LNCAP (cell line): ENCODE data around the gene TTLL8.
A peak's percentile ranks its signal among the peaks of the same experiment; 100 is the strongest.

Experiments
- TF ChIP-seq, protein P1 (sequence below): fragments of 450-650 bp; IDR thresholded peaks from 2 replicates; pipeline ENCODE4 v1.5.1; 2017; ENCODE audit warnings: mild to moderate bottlenecking

The TTLL8 gene

DNA sequence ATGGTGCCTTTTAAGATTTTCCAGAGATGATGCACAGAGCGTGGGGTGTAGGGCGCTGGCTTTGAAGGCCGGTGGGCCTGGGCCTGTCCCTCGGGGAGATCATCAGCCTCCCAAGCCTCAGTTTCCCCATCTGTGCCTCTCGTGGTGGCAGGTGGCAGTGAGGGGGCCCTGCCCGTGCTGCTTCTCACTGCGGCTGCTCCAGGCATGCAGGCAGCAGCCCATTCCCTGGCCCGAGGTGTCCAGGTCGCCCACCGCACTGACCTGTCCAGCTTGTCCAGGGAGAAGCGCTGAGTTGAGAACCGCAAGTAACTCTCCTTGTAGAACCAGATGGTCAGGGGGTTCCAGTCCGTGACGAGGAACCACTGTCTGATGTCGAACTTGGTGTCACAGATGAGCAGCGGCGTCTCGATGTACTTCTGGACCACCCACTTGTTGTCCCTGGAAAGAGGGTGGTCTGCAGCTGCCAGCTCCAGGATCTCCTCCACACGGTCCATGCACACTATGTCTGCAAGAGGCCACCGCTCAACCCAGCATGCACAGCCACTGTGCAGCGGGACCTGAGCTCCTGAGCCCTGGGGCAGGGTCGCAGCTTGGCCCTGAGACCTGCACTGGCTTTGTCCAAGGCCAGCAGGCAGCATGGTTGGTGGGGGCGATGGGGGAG lies 25.0 kb downstream of the TTLL8 start:
- TF ChIP-seq, protein P1, sequence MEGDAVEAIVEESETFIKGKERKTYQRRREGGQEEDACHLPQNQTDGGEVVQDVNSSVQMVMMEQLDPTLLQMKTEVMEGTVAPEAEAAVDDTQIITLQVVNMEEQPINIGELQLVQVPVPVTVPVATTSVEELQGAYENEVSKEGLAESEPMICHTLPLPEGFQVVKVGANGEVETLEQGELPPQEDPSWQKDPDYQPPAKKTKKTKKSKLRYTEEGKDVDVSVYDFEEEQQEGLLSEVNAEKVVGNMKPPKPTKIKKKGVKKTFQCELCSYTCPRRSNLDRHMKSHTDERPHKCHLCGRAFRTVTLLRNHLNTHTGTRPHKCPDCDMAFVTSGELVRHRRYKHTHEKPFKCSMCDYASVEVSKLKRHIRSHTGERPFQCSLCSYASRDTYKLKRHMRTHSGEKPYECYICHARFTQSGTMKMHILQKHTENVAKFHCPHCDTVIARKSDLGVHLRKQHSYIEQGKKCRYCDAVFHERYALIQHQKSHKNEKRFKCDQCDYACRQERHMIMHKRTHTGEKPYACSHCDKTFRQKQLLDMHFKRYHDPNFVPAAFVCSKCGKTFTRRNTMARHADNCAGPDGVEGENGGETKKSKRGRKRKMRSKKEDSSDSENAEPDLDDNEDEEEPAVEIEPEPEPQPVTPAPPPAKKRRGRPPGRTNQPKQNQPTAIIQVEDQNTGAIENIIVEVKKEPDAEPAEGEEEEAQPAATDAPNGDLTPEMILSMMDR, result no peak

DNA sequence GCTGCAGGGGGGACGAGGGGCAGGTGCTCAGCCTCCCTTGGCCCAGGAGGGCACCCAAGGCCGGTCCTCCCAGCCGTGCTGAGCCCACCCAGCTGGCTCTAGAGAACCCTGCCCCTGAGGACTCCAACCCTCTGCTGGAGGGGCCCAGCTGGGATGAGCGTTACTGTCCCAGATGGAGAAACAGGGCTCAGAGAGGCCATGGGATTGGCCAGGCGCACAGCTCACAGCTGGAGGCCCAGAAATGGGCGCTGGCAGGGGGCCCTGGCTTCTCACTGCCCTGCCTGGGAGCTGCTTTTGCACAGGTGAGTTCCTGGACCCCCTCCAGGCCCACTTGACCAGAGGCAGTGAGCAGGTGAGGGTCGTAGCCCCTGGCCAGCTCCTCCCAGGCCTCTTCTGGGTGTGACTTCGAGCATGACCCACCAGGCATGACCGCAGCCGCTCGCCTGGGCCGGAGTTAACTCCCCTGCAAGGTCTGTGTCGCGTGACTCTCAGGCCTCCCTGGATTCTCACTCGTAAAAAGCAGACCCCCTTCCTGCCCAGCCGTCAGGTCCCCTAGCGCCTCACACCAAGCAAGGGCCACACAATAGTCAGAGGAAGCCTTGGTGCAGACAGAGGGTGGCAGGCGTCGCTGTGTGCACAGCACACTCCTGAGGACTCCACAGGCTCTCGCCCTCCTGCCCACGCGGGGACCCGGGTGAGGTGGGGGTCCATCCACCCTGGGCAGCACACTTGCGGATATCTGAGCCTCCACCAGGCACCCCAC lies 25.8 kb downstream of the TTLL8 start:
- TF ChIP-seq, protein P1, result no peak

DNA sequence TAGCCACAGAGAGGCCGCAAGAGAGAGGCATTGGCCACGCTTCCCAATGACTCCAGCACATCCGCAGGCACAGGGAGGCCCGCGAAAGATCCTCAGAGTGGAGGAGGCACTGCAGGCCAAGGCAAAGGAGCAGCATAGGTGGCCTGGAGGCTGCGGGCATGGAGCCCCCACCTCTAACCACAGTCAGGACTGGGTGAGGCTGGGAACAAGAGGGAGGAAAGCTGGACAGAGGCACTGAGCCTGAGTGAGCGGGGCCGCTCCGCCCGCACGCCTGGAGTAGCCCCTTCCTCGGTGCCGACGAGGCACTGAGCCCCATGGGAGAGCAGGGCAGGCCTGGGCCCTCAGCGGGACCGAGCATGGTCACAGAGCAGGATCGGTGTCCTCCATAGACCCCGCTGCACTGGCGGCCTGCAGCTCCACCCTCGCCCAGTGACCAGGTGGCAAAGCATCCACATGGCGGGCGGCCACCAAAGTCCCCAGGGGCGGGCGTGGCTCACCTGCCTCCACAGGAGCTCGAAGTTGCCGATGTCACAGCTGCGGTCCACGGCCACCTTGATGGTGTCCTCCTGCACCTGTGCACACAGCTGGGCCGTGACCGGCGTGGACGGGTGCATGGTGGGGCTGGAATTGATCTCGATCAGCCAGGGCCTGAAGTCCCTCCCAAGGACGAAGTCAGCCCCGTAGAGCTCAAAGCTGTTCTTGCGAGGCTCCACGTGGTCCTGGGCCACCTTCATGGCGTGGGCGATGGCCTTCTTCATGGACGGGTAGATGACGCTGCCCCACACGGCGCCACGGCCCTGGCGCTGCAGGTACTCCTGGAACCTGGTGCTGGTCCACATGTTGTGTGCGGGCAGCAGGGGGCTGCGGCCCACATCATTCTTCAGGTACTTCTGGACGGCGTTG lies 26.7 kb downstream of the TTLL8 start:
- TF ChIP-seq, protein P1, result no peak

DNA sequence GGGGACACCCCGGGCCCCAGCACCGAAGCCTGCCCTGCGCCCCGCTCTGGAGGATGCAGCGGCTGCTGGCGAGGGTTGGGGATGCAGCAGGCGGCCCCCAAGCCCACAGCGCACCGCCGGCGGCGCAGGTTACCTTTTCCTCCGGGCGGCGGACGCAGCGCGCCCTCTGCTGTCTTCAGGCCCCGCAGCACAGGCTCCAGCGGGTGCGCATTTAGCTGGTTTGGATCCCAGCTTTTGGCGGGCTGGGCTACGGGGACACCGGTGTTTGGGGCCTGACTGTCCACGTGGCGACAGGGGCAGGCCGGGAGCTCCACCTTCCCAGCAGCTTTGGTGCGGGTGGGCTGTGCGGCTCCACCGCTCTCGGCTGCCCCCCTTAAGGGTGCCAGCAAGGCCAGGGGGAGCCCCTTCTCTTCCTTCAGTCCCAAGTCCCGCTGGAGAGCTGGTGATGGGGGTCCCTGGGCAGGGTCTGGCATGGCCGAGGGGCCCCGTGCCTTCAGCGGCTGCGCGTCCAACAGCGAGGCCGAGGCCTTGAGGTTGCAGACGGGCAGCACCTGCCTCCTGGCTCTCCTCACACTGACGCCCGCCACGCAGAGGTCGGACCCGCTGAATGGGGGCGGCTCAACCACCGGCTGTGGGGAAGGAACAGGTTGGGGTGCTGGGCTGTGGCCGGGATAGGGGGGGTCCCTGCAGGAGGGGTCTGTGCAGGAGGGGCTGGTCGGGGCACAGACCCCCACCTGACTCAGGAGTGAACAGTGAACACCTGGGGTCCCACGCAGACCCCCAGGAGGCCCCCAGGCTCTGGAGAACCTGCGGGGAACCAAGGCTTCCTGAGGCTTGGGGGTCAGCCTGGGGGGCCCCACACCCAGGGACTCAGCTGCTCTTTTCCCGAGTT lies 27.6 kb downstream of the TTLL8 start:
- TF ChIP-seq, protein P1, result peak; percentile 95

DNA sequence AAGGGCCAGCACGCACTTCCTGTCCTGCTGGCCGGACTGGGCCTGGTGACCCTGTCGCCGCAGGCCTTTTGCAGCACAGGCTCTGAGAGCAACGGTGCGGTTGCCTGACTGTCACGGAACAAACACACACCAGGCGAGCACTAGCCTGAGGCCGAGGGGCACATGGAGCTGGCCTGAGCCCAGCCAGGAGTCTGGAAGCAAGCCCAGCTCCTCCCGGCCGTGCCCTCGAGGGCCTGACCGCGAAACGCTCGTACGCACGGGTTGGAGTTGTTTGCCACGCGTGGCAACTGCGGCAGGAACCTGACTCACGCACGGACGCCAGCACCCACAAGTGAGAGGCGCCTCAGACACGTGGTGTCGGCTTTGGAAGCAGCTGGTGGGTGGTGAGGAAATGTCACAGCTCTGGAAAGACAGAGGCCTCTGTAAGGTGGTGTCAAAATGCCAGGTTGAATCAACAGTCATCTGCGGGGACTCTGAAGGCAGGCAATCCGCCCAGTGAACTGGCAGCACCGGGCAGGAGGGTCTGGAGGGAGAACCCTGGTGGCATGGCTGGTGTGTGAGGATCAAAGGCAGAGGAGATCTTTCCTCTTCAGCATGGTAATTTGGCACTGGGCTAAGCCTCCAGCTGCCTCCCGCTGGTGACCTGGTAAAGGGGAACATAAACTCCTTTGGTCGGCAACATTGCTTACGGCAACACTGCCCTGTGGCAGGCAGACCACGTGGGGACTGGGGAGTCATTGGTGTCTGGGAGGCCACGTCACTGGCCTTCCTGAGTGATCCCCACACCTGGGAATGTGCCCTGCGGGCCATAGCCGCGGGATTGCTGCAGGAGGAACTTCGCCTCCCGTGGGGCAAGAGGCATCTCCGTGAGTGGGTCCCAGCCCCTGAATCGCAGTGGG lies 30.2 kb downstream of the TTLL8 start:
- TF ChIP-seq, protein P1, result no peak

DNA sequence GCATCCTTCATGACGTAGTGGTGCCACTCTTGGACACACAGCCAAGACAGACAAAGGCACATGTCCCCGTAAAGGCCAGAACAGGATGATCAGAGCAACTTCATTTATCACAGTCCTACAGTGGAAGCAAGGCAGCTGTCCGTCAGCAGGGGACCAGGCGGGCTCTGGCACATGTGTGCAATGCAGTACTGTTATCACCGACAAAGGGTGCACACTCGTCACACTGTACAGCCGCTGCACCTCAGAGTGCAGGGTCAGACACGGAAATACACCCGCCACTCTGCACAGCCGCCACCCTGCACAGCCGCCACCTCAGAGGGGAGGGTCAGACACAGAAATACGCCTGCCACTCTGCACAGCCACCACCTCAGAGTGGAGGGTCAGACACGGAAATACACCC lies 32.1 kb downstream of the TTLL8 start:
- TF ChIP-seq, protein P1, result no peak
